ENCODE results near the gene SLAMF9.

The SLAMF9 gene

GRCh38 chr1:159953536-159954515 is at the start of gene SLAMF9:
SLAMF9 (minus strand) TSS chr1:159954237; CDS start chr1:159954137, 100 bp downstream.
- in situ Hi-C loops (cut with HindIII; ENCODE audit: low pct_unique_long_range_greater_than_20kb, low sequenced_read_pairs), result no loop called here
- no peak for TF ChIP-seq JUND (IDR thresholded peaks at IDR 0.05; ENCODE audit: low read depth)

GRCh38 chr1:160001440-160001839 is 47.4 kb upstream of the SLAMF9 start:
- no peak for TF ChIP-seq JUND (IDR thresholded peaks at IDR 0.05; ENCODE audit: low read depth)
- in situ Hi-C loops (cut with HindIII; ENCODE audit: low pct_unique_long_range_greater_than_20kb, low sequenced_read_pairs), result no loop called here
- DNase-seq (ENCODE audit: low read depth in 1 of 2, low spot score in 1 of 2), result no peak

More at GRCh38 chr1:159953536-159954515, at the start of gene SLAMF9:
- DNase-seq (ENCODE audit: low read depth in 1 of 2, low spot score in 1 of 2), result no peak

GRCh38 chr1:159999204-159999603 is 45.2 kb upstream of the SLAMF9 start:
- no peak for TF ChIP-seq JUND (IDR thresholded peaks at IDR 0.05; ENCODE audit: low read depth)
- in situ Hi-C loops (cut with HindIII; ENCODE audit: low pct_unique_long_range_greater_than_20kb, low sequenced_read_pairs), result no loop called here
- DNase-seq (ENCODE audit: low read depth in 1 of 2, low spot score in 1 of 2), result no peak

DNA sequence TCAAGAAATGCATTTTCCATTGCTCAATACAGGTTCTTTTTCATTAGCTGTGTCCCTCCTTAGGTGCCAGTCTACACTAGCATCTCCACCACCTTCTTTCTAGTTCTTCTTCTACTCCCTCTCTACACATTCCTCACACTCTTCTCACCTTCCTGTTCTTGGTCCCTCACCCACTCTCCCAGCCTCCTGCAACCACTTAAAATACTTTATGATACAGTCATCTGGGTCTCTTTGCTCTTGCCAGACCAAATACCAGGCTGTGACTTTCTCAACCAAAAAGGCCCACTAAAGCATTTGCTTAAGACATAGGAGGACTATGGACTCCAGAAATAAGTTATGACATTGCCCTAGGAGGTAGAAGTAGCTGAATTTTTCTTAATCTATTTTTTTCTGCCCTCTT is 42.6 kb upstream of the SLAMF9 start:
- DNase-seq (ENCODE audit: low read depth in 1 of 2, low spot score in 1 of 2), result no peak
- TF ChIP-seq JUND (IDR thresholded peaks at IDR 0.05; ENCODE audit: low read depth), result no peak
- in situ Hi-C loops (cut with HindIII; ENCODE audit: low pct_unique_long_range_greater_than_20kb, low sequenced_read_pairs), result no loop called here

- no peak for TF ChIP-seq JUND (IDR thresholded peaks at IDR 0.05; ENCODE audit: low read depth)
- no peak for DNase-seq (ENCODE audit: low read depth in 1 of 2, low spot score in 1 of 2)
- in situ Hi-C loops (cut with HindIII; ENCODE audit: low pct_unique_long_range_greater_than_20kb, low sequenced_read_pairs), result no loop called here
Observed at GRCh38 chr1:159994896-159995295, 40.9 kb upstream of the SLAMF9 start.

GRCh38 chr1:159993911-159994310 is 39.9 kb upstream of the SLAMF9 start:
- no peak for DNase-seq (ENCODE audit: low read depth in 1 of 2, low spot score in 1 of 2)
- in situ Hi-C loops (cut with HindIII; ENCODE audit: low pct_unique_long_range_greater_than_20kb, low sequenced_read_pairs), result no loop called here

GRCh38 chr1:159992161-159992560 is 38.1 kb upstream of the SLAMF9 start:
- peak; percentile 13 to 46 for DNase-seq (ENCODE audit: low read depth in 1 of 2, low spot score in 1 of 2)
- in situ Hi-C loops (cut with HindIII; ENCODE audit: low pct_unique_long_range_greater_than_20kb, low sequenced_read_pairs), result no loop called here
- TF ChIP-seq JUND (IDR thresholded peaks at IDR 0.05; ENCODE audit: low read depth), result no peak

More at GRCh38 chr1:159993911-159994310, 39.9 kb upstream of the SLAMF9 start:
- TF ChIP-seq JUND (IDR thresholded peaks at IDR 0.05; ENCODE audit: low read depth), result no peak

DNA sequence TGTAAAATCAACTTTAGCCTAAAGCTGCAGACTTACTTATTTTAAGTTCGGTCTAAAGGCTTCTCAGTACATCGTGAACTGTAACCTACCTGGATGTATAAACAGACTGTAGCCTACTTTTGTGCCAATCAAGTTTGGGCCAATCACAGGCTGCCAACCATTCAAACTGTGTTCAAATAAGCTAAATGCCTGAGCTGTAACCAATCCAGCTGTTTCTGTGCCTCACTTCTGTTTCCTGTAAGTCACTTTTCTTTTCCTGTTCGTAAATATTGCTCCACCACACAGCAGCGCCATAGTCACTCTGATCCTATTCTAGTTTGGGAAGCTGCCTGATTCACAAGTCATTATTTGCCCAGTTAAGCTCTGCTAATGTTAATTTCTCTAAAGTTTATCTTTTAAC is 37.5 kb upstream of the SLAMF9 start:
- no peak for TF ChIP-seq JUND (IDR thresholded peaks at IDR 0.05; ENCODE audit: low read depth)
- peak in 1 of 2 experiments; percentile 72 for DNase-seq (ENCODE audit: low read depth in 1 of 2, low spot score in 1 of 2)
- in situ Hi-C loops (cut with HindIII; ENCODE audit: low pct_unique_long_range_greater_than_20kb, low sequenced_read_pairs), result no loop called here

GRCh38 chr1:159990005-159990404 is 36.0 kb upstream of the SLAMF9 start:
- no peak for TF ChIP-seq JUND (IDR thresholded peaks at IDR 0.05; ENCODE audit: low read depth)
- in situ Hi-C loops (cut with HindIII; ENCODE audit: low pct_unique_long_range_greater_than_20kb, low sequenced_read_pairs), result no loop called here
- no peak for DNase-seq (ENCODE audit: low read depth in 1 of 2, low spot score in 1 of 2)

DNA sequence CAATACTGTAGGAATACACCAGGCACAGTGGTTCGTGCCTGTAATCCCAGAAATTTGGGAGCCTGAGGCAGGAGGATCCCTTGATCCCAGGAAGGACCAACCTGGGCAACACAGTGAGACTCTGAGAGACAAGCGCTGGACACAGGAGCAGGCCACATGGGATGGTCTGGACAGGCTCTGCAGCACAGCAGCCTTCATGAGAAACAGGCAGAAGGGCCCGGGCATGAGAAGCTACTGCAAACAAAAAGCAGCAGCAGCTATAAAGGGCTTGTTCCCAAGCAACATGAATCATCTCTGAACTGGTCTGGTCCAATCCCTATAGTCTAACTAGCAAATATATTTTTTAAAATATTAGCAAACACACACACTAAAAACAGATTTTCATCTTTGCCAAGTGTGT is 35.5 kb upstream of the SLAMF9 start:
- in situ Hi-C loops (cut with HindIII; ENCODE audit: low pct_unique_long_range_greater_than_20kb, low sequenced_read_pairs), result no loop called here

GRCh38 chr1:159988006-159988405 is 34.0 kb upstream of the SLAMF9 start:
- no peak for DNase-seq (ENCODE audit: low read depth in 1 of 2, low spot score in 1 of 2)
- in situ Hi-C loops (cut with HindIII; ENCODE audit: low pct_unique_long_range_greater_than_20kb, low sequenced_read_pairs), result no loop called here
- no peak for TF ChIP-seq JUND (IDR thresholded peaks at IDR 0.05; ENCODE audit: low read depth)

More for the DNA sequence above, 35.5 kb upstream of the SLAMF9 start:
- no peak for TF ChIP-seq JUND (IDR thresholded peaks at IDR 0.05; ENCODE audit: low read depth)
- DNase-seq (ENCODE audit: low read depth in 1 of 2, low spot score in 1 of 2), result no peak

DNA sequence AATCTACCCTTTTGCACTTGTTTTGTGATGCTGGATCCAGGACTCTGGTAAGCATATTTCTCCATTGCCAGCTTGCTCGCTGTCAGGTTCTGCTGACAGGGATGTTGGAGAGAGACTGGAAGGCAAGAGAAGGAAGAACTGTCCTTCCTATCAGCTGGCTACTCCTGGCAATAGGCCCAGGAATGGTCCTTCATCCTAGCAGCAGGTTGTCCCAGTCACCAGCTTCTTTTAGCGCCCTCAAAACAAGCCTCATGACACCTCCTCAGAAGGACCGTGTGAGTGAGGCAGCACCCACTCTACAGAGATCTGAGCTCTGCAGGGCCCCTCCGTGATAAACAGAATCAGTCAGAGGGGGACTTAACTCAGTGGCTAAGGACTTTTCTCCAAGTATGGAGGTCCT is 33.1 kb upstream of the SLAMF9 start:
- no peak for DNase-seq (ENCODE audit: low read depth in 1 of 2, low spot score in 1 of 2)
- no peak for TF ChIP-seq JUND (IDR thresholded peaks at IDR 0.05; ENCODE audit: low read depth)
- in situ Hi-C loops (cut with HindIII; ENCODE audit: low pct_unique_long_range_greater_than_20kb, low sequenced_read_pairs), result no loop called here

GRCh38 chr1:159986531-159986930 is 32.5 kb upstream of the SLAMF9 start:
- DNase-seq (ENCODE audit: low read depth in 1 of 2, low spot score in 1 of 2), result no peak
- no peak for TF ChIP-seq JUND (IDR thresholded peaks at IDR 0.05; ENCODE audit: low read depth)
- in situ Hi-C loops (cut with HindIII; ENCODE audit: low pct_unique_long_range_greater_than_20kb, low sequenced_read_pairs), result no loop called here

Measured in T47D (cell line).